ENCODE measurements around the gene SPRED2.

Gene SPRED2

GRCh38 chr2:65388596-65389390, 43.6 kb downstream of the SPRED2 start:
- DNase-seq (ENCODE audit: low read depth in 2 of 2, low spot score in 1 of 2) = no peak

GRCh38 chr2:65388051-65388531, 44.3 kb downstream of the SPRED2 start:
- DNase-seq (ENCODE audit: low read depth in 2 of 2, low spot score in 1 of 2) = no peak

- no peak for DNase-seq (ENCODE audit: low read depth in 2 of 2, low spot score in 1 of 2)
These were observed 45.4 kb downstream of the SPRED2 start for GRCh38 chr2:65386989-65387388.

GRCh38 chr2:65386344-65386743, 46.1 kb downstream of the SPRED2 start:
- DNase-seq (ENCODE audit: low read depth in 2 of 2, low spot score in 1 of 2) = no peak

GRCh38 chr2:65383541-65384488, 48.6 kb downstream of the SPRED2 start:
- no peak for DNase-seq (ENCODE audit: low read depth in 2 of 2, low spot score in 1 of 2)

GRCh38 chr2:65382776-65383357, 49.5 kb downstream of the SPRED2 start:
- DNase-seq (ENCODE audit: low read depth in 2 of 2, low spot score in 1 of 2) = peak; percentile 38 to 48

- DNase-seq (ENCODE audit: low read depth in 2 of 2, low spot score in 1 of 2) = no peak
These were observed 50.1 kb downstream of the SPRED2 start for GRCh38 chr2:65382323-65382722.

- no peak for DNase-seq (ENCODE audit: low read depth in 2 of 2, low spot score in 1 of 2)
These were observed 50.8 kb downstream of the SPRED2 start for GRCh38 chr2:65381607-65382051.

GRCh38 chr2:65380255-65380654, 52.1 kb downstream of the SPRED2 start:
- DNase-seq (ENCODE audit: low read depth in 2 of 2, low spot score in 1 of 2) = no peak

- DNase-seq (ENCODE audit: low read depth in 2 of 2, low spot score in 1 of 2) = no peak
These were observed 52.7 kb downstream of the SPRED2 start for GRCh38 chr2:65379721-65380171.

- no peak for DNase-seq (ENCODE audit: low read depth in 2 of 2, low spot score in 1 of 2)
These were observed 53.2 kb downstream of the SPRED2 start for GRCh38 chr2:65379223-65379622.

- no peak for DNase-seq (ENCODE audit: low read depth in 2 of 2, low spot score in 1 of 2)
These were observed 54.1 kb downstream of the SPRED2 start for GRCh38 chr2:65378290-65378689.

- no peak for DNase-seq (ENCODE audit: low read depth in 2 of 2, low spot score in 1 of 2)
These were observed 54.7 kb downstream of the SPRED2 start for GRCh38 chr2:65377556-65378192.

- DNase-seq (ENCODE audit: low read depth in 2 of 2, low spot score in 1 of 2) = no peak
These were observed 56.7 kb downstream of the SPRED2 start for GRCh38 chr2:65375723-65376122.

GRCh38 chr2:65374999-65375398, 57.4 kb downstream of the SPRED2 start:
- no peak for DNase-seq (ENCODE audit: low read depth in 2 of 2, low spot score in 1 of 2)

- DNase-seq (ENCODE audit: low read depth in 2 of 2, low spot score in 1 of 2) = no peak
These were observed 57.8 kb downstream of the SPRED2 start for GRCh38 chr2:65374575-65374974.

GRCh38 chr2:65373365-65373918, 59.0 kb downstream of the SPRED2 start:
- no peak for DNase-seq (ENCODE audit: low read depth in 2 of 2, low spot score in 1 of 2)

GRCh38 chr2:65372619-65373018, 59.8 kb downstream of the SPRED2 start:
- DNase-seq (ENCODE audit: low read depth in 2 of 2, low spot score in 1 of 2) = no peak

- DNase-seq (ENCODE audit: low read depth in 2 of 2, low spot score in 1 of 2) = no peak
These were observed 61.3 kb downstream of the SPRED2 start for GRCh38 chr2:65371074-65371434.

- no peak for DNase-seq (ENCODE audit: low read depth in 2 of 2, low spot score in 1 of 2)
These were observed 61.9 kb downstream of the SPRED2 start for GRCh38 chr2:65370387-65371073.
